Activated naive CD4-positive, alpha-beta T cell treated with anti-CD3 and anti-CD28 coated beads, Interleukin-2, amount 50 U/mL, for 24 hours (primary cell): ENCODE measurements around the gene GLG1.

Experiments used
- H3K27ac Mint-ChIP-seq: one replicate; pipeline ENCODE4 v1.8.0; 2021; ENCODE audit warnings: mild to moderate bottlenecking, mixed read lengths
- H3K27me3 Mint-ChIP-seq: one replicate; pipeline ENCODE4 v1.8.0; 2021; ENCODE audit warnings: mixed read lengths
- H3K36me3 Mint-ChIP-seq: one replicate; pipeline ENCODE4 v1.8.0; 2021; ENCODE audit warnings: mixed read lengths
- H3K4me1 Mint-ChIP-seq: one replicate; pipeline ENCODE4 v1.8.0; 2021; ENCODE audit warnings: mixed read lengths
- H3K4me3 Mint-ChIP-seq: one replicate; pipeline ENCODE4 v1.8.0; 2021; ENCODE audit warnings: mild to moderate bottlenecking, mixed read lengths
- H3K9me3 Mint-ChIP-seq: one replicate; pipeline ENCODE4 v1.8.0; 2021; ENCODE audit warnings: mixed read lengths

GLG1 gene

GRCh38 chr16:74465851-74466685 is 140.8 kb downstream of the GLG1 start:
- Mint-ChIP-seq H3K9me3 (no peaks in the 10 kb centered on the region), H3K27ac (peak overlapping the region; percentile 51), H3K36me3 (peaks cover 18% of the 10 kb centered on the region), H3K27me3 (no peaks in the 10 kb centered on the region), H3K4me3 (no peak overlapping the region), H3K4me1 (peaks cover 14% of the 10 kb centered on the region)

GRCh38 chr16:74465281-74465680 is 141.6 kb downstream of the GLG1 start:
- Mint-ChIP-seq H3K27me3 (no peaks in the 10 kb centered on the region), H3K36me3 (peaks cover 18% of the 10 kb centered on the region), H3K9me3 (no peaks in the 10 kb centered on the region), H3K27ac (no peak overlapping the region), H3K4me3 (no peak overlapping the region), H3K4me1 (peaks cover 14% of the 10 kb centered on the region)

GRCh38 chr16:74463888-74464287 is 143.0 kb downstream of the GLG1 start:
- Mint-ChIP-seq H3K36me3 (peaks cover 20% of the 10 kb centered on the region), H3K9me3 (no peaks in the 10 kb centered on the region), H3K27ac (peak overlapping the region; percentile 35), H3K27me3 (no peaks in the 10 kb centered on the region), H3K4me1 (peaks cover 14% of the 10 kb centered on the region), H3K4me3 (no peak overlapping the region)

- H3K27ac Mint-ChIP-seq = no peak overlapping the region
- H3K36me3 Mint-ChIP-seq = peaks cover 27% of the 10 kb centered on the region
- no peaks in the 10 kb centered on the region for H3K27me3 Mint-ChIP-seq
- H3K4me3 Mint-ChIP-seq = no peak overlapping the region
- peaks cover 12% of the 10 kb centered on the region for H3K4me1 Mint-ChIP-seq
- no peaks in the 10 kb centered on the region for H3K9me3 Mint-ChIP-seq
These were observed 144.6 kb downstream of the GLG1 start for GRCh38 chr16:74462361-74462760.

GRCh38 chr16:74461826-74462225 is 145.1 kb downstream of the GLG1 start:
- H3K27ac Mint-ChIP-seq = no peak overlapping the region
- H3K36me3 Mint-ChIP-seq = peaks cover 25% of the 10 kb centered on the region
- peaks cover 7% of the 10 kb centered on the region for H3K4me1 Mint-ChIP-seq
- no peak overlapping the region for H3K4me3 Mint-ChIP-seq
- no peaks in the 10 kb centered on the region for H3K9me3 Mint-ChIP-seq
- H3K27me3 Mint-ChIP-seq = no peaks in the 10 kb centered on the region

- H3K4me3 Mint-ChIP-seq = no peak overlapping the region
- no peaks in the 10 kb centered on the region for H3K27me3 Mint-ChIP-seq
- peaks cover 21% of the 10 kb centered on the region for H3K36me3 Mint-ChIP-seq
- H3K27ac Mint-ChIP-seq = no peak overlapping the region
- no peaks in the 10 kb centered on the region for H3K9me3 Mint-ChIP-seq
- H3K4me1 Mint-ChIP-seq = no peaks in the 10 kb centered on the region
These were observed 146.4 kb downstream of the GLG1 start for GRCh38 chr16:74460542-74460941.

GRCh38 chr16:74456290-74456625 is 150.7 kb downstream of the GLG1 start:
- peaks cover 20% of the 10 kb centered on the region for H3K36me3 Mint-ChIP-seq
- no peaks in the 10 kb centered on the region for H3K27me3 Mint-ChIP-seq
- H3K4me3 Mint-ChIP-seq = no peak overlapping the region
- no peaks in the 10 kb centered on the region for H3K4me1 Mint-ChIP-seq
- no peak overlapping the region for H3K27ac Mint-ChIP-seq
- no peaks in the 10 kb centered on the region for H3K9me3 Mint-ChIP-seq

- H3K36me3 Mint-ChIP-seq = peaks cover 20% of the 10 kb centered on the region
- peak overlapping the region; percentile 11 for H3K27ac Mint-ChIP-seq
- no peaks in the 10 kb centered on the region for H3K27me3 Mint-ChIP-seq
These were observed 151.2 kb downstream of the GLG1 start for GRCh38 chr16:74455619-74456289.

GRCh38 chr16:74455213-74455612 is 151.7 kb downstream of the GLG1 start:
- no peak overlapping the region for H3K27ac Mint-ChIP-seq
- no peaks in the 10 kb centered on the region for H3K27me3 Mint-ChIP-seq
- H3K9me3 Mint-ChIP-seq = no peaks in the 10 kb centered on the region
- H3K36me3 Mint-ChIP-seq = peaks cover 20% of the 10 kb centered on the region
- H3K4me3 Mint-ChIP-seq = no peak overlapping the region
- H3K4me1 Mint-ChIP-seq = no peaks in the 10 kb centered on the region

More at GRCh38 chr16:74455619-74456289, 151.2 kb downstream of the GLG1 start:
- no peak overlapping the region for H3K4me3 Mint-ChIP-seq
- H3K9me3 Mint-ChIP-seq = no peaks in the 10 kb centered on the region
- no peaks in the 10 kb centered on the region for H3K4me1 Mint-ChIP-seq

- no peaks in the 10 kb centered on the region for H3K4me1 Mint-ChIP-seq
- no peaks in the 10 kb centered on the region for H3K9me3 Mint-ChIP-seq
- H3K27ac Mint-ChIP-seq = no peak overlapping the region
- no peak overlapping the region for H3K4me3 Mint-ChIP-seq
- H3K36me3 Mint-ChIP-seq = peaks cover 11% of the 10 kb centered on the region
- no peaks in the 10 kb centered on the region for H3K27me3 Mint-ChIP-seq
These were observed 154.8 kb downstream of the GLG1 start for GRCh38 chr16:74451951-74452758.

GRCh38 chr16:74450967-74451760 is 155.8 kb downstream of the GLG1 start:
- no peaks in the 10 kb centered on the region for H3K9me3 Mint-ChIP-seq
- H3K27ac Mint-ChIP-seq = no peak overlapping the region
- H3K36me3 Mint-ChIP-seq = peaks cover 11% of the 10 kb centered on the region
- no peaks in the 10 kb centered on the region for H3K27me3 Mint-ChIP-seq
- H3K4me1 Mint-ChIP-seq = no peaks in the 10 kb centered on the region
- no peak overlapping the region for H3K4me3 Mint-ChIP-seq

- Mint-ChIP-seq H3K4me3 (no peak overlapping the region), H3K27ac (no peak overlapping the region), H3K9me3 (no peaks in the 10 kb centered on the region), H3K36me3 (peaks cover 11% of the 10 kb centered on the region), H3K27me3 (no peaks in the 10 kb centered on the region), H3K4me1 (no peaks in the 10 kb centered on the region)
These were observed 156.7 kb downstream of the GLG1 start for GRCh38 chr16:74450236-74450635.

- no peaks in the 10 kb centered on the region for H3K9me3 Mint-ChIP-seq
- no peak overlapping the region for H3K4me3 Mint-ChIP-seq
- no peaks in the 10 kb centered on the region for H3K4me1 Mint-ChIP-seq
- H3K36me3 Mint-ChIP-seq = peaks cover 8% of the 10 kb centered on the region
- H3K27me3 Mint-ChIP-seq = no peaks in the 10 kb centered on the region
- no peak overlapping the region for H3K27ac Mint-ChIP-seq
These were observed 157.4 kb downstream of the GLG1 start for GRCh38 chr16:74449470-74449869.

GRCh38 chr16:74448990-74449389 is 157.9 kb downstream of the GLG1 start:
- H3K27me3 Mint-ChIP-seq = no peaks in the 10 kb centered on the region
- H3K4me1 Mint-ChIP-seq = no peaks in the 10 kb centered on the region
- H3K4me3 Mint-ChIP-seq = no peak overlapping the region
- no peak overlapping the region for H3K27ac Mint-ChIP-seq
- peaks cover 8% of the 10 kb centered on the region for H3K36me3 Mint-ChIP-seq
- H3K9me3 Mint-ChIP-seq = no peaks in the 10 kb centered on the region

GRCh38 chr16:74447578-74447977 is 159.3 kb downstream of the GLG1 start:
- Mint-ChIP-seq H3K36me3 (peaks cover 5% of the 10 kb centered on the region), H3K27ac (no peak overlapping the region), H3K4me1 (no peaks in the 10 kb centered on the region)

More at GRCh38 chr16:74447578-74447977, 159.3 kb downstream of the GLG1 start:
- Mint-ChIP-seq H3K9me3 (no peaks in the 10 kb centered on the region), H3K4me3 (no peak overlapping the region), H3K27me3 (no peaks in the 10 kb centered on the region)
